HG03432 (cell line): Measurements from ENCODE around the gene MVB12B.

Experiments
- ATAC-seq: cut with Tn5 transposase; IDR thresholded peaks from one replicate; pipeline ENCODE4 v1.9.1; 2021; ENCODE audit warnings: mild to moderate bottlenecking, moderate library complexity; ENCODE audit not compliant: unreplicated experiment

The MVB12B gene

DNA sequence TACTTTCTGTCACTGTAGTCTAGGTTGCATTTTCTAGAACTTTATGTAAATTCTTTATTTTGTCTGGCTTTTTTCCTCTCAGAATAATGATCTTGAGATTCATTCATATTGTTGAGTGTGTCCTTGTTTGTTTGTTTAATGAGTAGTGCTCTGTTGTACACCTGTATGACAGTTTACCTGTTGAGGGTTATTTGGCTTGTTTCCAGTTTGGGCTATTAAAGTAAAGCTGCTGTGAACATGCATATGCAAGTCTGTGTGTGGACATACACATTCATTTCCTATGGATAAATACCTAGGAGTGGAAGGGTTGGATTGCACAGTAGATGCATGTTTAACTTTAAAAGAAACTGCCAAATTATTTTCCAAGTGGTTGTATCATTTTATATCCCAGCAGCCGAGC, 30.4 kb downstream of the MVB12B start:
- no peak for ATAC-seq

GRCh38 chr9:126360073-126360472, 33.4 kb downstream of the MVB12B start:
- ATAC-seq: no peak

- ATAC-seq: no peak
These were observed 35.2 kb downstream of the MVB12B start for GRCh38 chr9:126361810-126362238.

- ATAC-seq: no peak
These were observed 36.6 kb downstream of the MVB12B start for GRCh38 chr9:126363250-126363649.

GRCh38 chr9:126363847-126364671, 37.4 kb downstream of the MVB12B start:
- no peak for ATAC-seq

- no peak for ATAC-seq
These were observed 39.2 kb downstream of the MVB12B start for GRCh38 chr9:126365780-126366179.

- ATAC-seq: no peak
These were observed 39.9 kb downstream of the MVB12B start for GRCh38 chr9:126366366-126367011.

DNA sequence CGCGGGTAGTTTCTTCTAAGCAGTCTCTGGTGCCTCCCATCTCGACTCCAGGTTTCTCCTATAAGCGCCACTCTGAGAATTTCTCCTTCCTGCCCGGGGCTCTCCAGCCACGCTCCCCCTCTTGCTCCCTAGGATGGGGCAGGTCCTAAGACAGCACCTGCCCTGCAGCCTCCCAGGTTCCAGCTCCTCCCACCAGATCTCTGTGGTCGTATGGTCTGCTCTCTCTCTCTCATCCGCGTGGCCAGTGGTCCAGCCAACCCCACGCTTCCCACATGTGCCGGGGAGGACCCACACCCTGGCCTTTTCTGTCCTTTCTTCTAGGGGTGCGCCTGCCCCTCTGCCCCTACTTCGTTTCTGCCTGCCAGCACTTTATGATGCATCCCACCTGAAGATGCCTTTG, 40.5 kb downstream of the MVB12B start:
- no peak for ATAC-seq

GRCh38 chr9:126367616-126368015, 41.0 kb downstream of the MVB12B start:
- no peak for ATAC-seq

- no peak for ATAC-seq
These were observed 41.4 kb downstream of the MVB12B start for GRCh38 chr9:126368020-126368419.

DNA sequence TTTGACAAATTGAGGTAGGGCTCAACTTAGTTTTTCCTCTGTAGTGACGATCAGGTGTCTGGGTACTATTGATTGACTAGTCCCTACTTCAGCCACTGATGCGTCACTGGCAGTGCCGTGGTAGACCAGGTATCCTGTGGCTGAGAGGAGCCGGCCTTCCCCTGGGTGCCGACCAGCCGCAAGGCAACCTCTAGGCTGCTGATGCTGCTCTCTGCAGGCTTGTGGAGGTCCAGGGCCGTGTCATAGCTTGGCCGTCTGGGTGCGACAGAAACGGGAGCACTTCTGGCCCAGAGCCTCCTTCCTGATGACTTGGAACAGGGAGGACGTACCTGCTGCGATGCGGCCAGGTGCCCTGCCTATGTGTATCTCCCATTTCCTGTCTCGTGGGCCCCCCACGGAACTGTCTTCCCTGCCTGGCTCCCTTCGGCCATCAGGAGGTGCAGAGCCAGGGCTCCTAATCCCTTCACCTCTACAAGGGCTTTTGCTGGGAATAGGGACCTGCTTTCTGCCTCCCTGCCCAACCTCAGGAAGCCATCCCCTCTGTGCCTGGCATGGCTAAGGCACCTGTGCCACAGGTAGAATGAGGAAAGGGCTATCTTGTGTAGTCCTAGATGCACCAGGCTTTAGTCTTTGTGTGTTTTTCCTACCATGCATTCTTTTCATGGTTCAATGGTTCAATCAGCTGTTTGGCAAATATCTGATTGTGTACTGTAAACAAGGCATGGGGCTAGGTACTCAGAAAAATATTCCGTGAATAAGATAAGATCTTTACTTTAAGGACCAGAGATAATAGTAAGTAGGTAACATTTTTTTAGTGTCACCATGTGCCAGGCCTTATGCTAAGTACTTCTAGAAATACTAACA, 44.6 kb downstream of the MVB12B start:
- ATAC-seq: no peak

GRCh38 chr9:126372716-126373115, 46.1 kb downstream of the MVB12B start:
- no peak for ATAC-seq

- ATAC-seq: no peak
These were observed 46.6 kb downstream of the MVB12B start for GRCh38 chr9:126373241-126373640.

DNA sequence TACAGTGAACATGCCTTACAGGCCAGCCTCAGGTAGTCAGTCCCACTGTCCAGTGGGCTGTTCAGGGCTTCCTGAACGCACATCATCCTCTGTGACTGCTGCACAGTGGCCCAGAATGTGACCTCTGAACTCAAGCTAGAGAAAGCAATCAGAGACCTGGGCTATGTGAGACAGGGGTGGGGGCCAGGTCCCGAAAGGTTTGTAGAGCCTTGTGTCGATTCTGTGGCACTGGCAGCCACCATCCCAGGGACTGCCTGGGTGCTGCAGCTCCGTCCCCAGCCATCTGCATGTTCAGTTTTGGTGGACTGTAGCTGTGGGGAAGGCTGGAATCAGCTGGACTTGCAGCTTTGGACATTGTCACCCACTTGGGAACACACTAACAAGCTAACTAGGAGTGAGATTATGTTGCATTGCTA, 47.7 kb downstream of the MVB12B start:
- ATAC-seq: no peak

DNA sequence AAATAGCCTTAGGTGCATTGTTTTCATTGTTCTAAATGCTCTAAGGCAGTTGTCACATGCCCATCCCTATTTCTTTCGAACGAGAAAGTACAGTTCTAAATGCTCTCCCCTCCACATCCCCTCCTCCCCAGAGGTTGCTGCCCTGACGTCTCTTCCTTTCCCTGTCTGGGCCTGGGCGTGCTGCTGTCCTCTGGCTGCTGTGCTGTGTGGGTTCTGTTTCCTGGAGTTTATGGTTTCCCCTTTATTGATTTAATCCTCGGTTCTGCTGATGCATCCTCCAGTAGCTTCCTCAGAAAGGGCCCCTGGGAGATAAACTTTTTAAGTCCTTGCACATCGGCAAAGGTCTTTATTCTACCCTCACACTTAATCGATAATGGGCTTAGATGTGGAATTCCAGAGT, 48.8 kb downstream of the MVB12B start:
- ATAC-seq: no peak

- ATAC-seq: no peak
These were observed 49.9 kb downstream of the MVB12B start for GRCh38 chr9:126376311-126377175.

DNA sequence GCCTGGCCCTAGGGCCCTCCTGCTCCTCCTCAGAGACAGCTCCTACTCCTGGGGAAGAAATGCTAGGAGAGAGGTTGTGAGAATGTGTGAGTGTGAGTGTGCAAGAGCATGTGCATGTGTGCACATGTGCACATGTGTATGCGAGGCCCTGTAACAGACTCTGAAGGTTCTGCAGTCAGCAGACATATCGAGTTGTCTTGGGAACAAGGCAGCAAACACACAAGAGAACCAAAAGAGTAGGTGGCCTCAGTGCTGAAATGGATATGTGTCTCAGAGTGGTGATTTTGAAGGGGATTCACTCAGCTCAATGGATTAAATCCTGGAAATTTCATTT, 50.5 kb downstream of the MVB12B start:
- ATAC-seq: no peak

- ATAC-seq: no peak
These were observed 50.9 kb downstream of the MVB12B start for GRCh38 chr9:126377536-126377935.

DNA sequence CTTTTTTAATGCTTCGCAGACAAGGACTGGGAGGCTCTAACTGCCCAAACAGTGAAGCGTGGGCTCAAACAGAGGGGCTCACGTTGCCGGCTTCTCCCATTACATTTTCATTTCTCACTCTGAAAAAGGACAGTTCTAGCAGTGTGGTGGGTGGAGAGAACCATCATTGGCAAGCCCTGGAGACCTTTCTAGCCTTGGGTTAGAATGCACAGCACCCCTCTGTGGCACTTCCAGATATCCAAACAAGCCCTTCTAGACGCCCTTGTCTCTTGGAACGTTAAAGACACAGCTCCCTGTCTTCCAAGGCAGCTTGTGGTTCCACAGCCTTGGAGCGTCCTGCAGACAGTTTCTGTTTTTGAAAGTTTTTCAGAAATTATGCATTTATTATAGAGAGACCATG, 52.1 kb downstream of the MVB12B start:
- ATAC-seq: no peak

DNA sequence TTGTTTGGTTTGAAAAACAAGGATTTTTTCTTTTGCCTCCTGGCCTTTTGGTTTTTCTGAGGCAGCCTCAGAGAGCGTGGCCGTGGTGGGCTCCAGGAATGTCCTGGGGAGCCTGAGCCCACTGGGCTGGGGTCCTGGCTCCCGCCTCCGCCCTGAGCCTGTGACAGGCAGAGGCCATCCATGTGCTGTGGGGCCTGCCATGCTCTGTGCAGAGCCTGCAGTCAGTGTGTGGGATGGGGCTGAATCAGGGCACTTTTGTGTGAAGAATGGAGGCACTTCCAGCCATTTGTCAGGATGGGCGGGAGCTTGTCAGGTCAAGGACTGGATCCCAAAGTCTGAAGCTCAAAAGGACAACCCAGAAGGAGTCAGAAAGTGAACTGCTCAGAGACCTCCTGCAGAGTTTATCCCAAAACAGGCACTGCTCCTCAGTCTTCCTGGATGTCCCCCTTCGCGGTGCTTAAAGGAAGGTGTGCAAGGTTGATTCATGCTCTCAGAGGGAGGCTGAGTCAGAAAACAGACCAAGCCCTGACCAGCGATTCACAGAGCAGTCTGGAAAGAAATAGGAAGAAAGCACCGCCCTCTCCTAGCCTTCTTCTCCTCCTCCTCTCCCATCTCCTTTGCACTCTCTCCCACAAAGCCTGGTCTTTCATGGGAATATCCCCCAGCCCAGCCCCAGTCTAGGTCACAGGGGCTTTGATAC, 53.2 kb downstream of the MVB12B start:
- no peak for ATAC-seq
